NCI-H446 treated with DMSO at 0.1 percent for 48 hours (cell line): ENCODE results near the gene RBMX2.
"Not testable (repeated sequence)": the region's sequence is repeated elsewhere in the genome, so short reads cannot be mapped to it uniquely, and the experiment has no call there.

Experiments used
- DNase-seq: peaks from one replicate; lab custom pipeline; 2025; lab: John Stamatoyannopoulos, UW

Gene RBMX2

GRCh38 chrX:130401415-130402207, at the start of gene RBMX2:
RBMX2 (plus strand) TSS chrX:130401987; CDS start chrX:130402033, 46 bp downstream.
- peak; percentile 34 for DNase-seq

DNA sequence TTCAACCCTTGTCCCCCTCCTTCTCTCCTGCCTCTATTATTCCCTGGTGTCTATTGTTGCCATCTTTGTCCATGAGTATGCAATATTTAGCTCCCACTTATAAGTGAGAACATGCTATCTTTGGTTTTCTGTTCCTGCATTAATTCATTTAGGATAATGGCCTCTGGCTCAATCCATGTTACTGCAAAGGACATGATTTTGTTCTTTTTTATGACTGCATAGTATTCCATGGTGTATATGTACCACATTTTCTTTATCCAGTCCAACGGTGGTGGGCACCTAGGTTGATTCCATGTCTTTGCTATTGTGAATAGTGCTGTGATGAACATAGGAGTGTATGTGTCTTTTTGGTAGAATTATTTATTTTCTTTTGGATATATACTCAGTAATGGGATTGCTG, 49.7 kb upstream of the RBMX2 start:
- not testable (repeated sequence) for DNase-seq

GRCh38 chrX:130376077-130376476, 25.7 kb upstream of the RBMX2 start:
- no peak for DNase-seq

DNA sequence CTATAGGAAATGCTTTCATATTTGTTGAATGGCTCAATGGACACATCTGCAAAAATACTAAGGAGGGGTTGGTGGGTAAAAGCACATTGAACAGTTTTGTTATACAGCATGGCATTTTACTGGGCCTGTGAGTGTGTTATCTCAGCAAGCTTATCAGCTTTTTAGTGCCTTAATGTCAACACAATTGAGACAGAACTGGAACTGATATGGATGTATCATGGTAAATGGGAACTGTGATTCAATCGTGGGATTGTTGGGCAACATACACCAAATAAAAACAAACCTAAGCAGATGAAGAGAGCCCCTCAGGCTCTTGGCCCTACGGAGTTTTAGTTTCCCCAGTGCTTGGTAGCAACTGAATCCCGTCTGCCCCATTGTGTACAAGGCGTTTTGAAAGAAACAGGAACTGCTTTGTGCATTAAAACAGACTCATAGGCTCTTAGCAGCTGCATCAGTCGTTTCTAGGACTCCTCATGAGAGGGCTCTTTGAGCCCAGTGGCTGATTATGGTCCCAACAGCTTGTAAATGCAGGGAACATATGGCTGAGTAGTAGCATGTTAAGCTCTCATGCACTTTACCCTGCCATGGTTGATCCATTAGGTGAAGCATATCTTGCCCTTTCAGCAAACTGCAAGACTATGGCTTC, 23.6 kb upstream of the RBMX2 start:
- no peak for DNase-seq

DNA sequence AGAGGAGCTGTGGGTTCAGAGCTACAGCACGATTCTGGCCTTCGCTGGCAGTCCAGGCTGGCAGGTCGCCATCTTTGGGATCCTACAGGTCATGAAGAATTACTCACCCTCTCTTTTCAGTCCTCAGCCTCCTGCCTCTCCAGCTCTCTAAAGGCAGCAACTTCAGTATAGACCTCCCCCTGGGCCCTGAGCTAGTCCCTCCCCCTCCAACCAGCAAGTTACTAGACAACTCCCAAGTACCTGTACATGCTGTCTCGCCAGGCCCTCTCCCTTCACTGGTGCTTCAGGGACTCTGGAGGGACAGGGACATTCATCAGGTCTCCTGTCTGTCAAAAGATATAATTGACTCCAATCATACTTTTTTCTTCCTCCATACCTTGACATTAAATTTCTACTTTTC, 16.3 kb upstream of the RBMX2 start, which contains the start of gene GPR119:
TSS of gene GPR119 (minus strand) at position 155 of the 400 bp plus-strand sequence. CDS start 227 bp downstream, outside the sequence.
- DNase-seq, result no peak

GRCh38 chrX:130386408-130386808, 15.4 kb upstream of the RBMX2 start:
- DNase-seq, result no peak

- peak; percentile 6 for DNase-seq
These were observed 8.2 kb upstream of the RBMX2 start for GRCh38 chrX:130393451-130394074.

GRCh38 chrX:130395341-130395740, 6.4 kb upstream of the RBMX2 start:
- no peak for DNase-seq

GRCh38 chrX:130402208-130402684, 459 bp downstream of the RBMX2 start:
- no peak for DNase-seq

DNA sequence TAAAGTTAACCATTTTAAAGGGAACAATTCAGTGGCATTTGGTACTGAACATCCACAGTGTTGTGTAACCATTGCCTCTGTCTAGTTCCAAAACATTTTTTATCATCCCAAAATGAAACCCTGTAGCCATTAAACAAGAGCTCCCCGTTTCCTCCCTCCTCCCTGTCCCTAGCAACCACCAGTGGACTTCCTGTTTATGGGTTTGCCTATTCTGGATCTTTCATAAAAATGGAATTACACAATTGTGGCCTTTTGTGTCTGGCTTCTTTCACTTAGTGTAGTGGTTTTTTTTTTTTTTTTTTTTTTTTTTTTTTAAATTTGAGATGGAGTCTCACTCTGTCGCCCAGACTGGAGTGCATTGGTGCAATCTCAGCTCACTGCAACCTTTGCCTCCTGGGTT, 11.6 kb downstream of the RBMX2 start:
- DNase-seq, result no peak

GRCh38 chrX:130414800-130415199, 13.0 kb downstream of the RBMX2 start:
- no peak for DNase-seq

DNA sequence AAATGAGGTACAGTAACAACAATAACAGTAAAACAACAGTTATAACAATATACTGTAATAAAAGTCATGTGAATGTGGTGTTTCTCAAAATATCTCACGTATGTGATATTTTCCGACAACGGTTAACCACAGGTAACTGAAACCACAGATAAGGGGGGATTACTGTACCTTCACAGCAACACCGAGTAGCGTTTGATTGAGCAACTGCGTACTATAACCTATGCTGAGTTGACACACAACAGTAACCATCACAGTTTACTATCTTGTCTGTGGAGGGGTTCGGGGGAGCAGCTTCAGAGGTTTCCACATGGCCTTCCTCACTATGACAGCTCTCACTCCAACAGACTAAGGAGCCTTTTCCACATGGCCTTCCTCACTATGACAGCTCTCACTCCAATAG, 13.4 kb downstream of the RBMX2 start:
- no peak for DNase-seq

- no peak for DNase-seq
These were observed 15.0 kb downstream of the RBMX2 start for GRCh38 chrX:130416785-130417184.

GRCh38 chrX:130418066-130418465, 16.3 kb downstream of the RBMX2 start:
- DNase-seq, result no peak

DNA sequence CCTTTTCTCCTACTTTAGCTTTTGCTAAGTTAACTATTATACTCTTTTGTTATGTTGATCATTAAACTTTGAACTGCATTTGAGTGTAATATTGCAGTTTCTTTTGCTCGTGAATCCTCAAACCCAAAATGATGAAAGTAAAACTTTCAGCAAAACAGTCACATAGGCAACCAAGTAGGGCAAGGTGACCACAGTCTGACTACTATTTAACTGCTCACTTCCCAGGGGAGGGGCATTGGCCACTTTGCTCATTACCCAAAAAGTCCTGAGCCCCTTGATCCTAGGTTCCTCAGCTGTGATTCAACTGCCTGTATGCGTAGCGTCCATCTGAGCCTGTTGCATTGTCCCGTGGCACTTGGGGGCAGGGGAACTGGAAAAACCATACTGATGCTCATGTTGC, 17.0 kb downstream of the RBMX2 start:
- no peak for DNase-seq

DNA sequence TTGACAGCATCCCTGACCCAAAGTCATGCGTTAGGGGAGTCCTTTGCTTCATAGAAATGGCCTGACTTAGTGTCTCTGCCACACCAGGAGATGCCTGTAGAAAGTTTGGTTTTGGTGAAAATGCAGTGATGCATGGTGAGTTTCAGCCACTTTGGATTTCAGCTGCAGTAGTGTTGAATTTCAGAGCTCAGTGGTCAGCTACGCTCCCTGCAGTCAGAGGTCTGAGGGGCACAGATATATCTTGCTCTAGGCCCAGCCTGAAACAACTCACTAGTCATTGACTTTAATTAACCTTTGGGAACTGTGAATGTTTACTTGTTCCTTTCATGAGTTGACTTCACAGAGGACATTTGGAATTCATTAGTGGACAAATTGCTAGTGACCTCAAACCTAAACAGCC, 17.5 kb downstream of the RBMX2 start:
- DNase-seq, result no peak

DNA sequence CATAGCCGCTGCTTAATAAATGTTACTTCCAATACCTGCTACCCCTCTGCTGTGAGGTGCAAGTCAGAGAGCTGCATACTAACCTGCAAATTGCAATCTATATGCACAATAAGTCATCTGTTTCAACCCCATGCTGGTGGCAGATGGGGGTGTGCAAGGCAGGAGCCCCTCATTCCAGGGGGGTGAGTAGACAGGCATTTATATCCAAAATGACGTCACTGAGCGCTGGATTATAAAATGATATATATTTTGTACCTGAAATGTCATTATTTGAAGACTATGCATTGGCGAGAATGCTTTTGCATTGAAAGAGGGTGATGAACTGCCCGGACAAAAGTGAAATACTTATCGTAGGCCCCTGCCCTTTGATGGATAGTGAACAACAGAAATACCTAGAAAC, 24.7 kb downstream of the RBMX2 start:
- no peak for DNase-seq

- not testable (repeated sequence) for DNase-seq
These were observed 27.4 kb downstream of the RBMX2 start for GRCh38 chrX:130429236-130429635.

DNA sequence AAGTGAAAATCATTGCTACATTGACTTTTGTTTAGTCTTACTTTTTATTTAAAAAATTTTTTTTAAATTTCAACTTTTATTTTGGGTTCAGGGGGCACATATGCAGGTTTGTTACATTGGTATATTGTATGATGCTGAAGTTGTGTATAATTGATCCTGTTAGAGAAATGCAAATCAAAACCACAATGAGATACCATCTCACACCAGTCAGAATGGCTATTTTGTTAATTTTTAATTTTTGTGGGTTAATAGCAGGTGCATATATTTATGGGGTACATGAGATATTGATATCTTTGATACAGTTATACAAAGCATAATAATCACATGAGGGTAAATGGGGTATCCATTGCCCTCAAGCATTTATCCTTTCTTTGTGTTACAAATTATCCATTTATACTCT, 34.1 kb downstream of the RBMX2 start:
- DNase-seq, result no peak

GRCh38 chrX:130437996-130438395, 36.2 kb downstream of the RBMX2 start:
- DNase-seq, result not testable (repeated sequence)

DNA sequence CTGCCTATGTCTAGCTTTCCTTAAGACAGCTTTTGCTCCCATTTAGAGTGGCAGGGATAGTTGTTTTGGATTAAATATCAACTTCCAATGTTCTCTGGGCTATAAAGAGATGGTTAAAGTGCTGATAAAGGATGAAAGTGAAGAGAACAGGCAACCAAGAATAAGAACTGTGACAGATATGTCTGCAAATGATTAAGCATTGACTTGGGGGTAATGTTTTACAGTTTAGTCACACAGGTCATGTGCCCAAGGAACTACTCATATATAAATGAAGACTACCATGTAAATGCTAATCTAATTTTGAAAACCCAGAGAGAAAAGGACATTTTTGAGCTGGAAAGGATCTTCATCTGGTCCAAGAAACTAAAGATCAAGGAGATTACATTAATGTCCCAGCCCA, 42.1 kb downstream of the RBMX2 start:
- DNase-seq, result no peak

GRCh38 chrX:130444641-130445336, 43.0 kb downstream of the RBMX2 start:
- DNase-seq, result no peak
